Measurements from ENCODE around the gene RPP40. TPM values are rescaled to one million over a fixed set of nuclear protein-coding genes. Genes with fewer than 3 reads are reported as not detected.

The RPP40 gene
- total and polyA plus RNA-seq, 2 of the 13 experiments (the other 11 are each of a cell fraction or from before 2014, with no cell fraction given) = 18.0 to 41.2 TPM

- peak; percentile 44; the same call in 1 of the 2 replicates for TF ChIP-seq ZNF317 (CRISPR knock-in tag; IDR thresholded peaks at IDR 0.05)
- TF ChIP-seq TOPORS (CRISPR knock-in tag; IDR thresholded peaks at IDR 0.05) = no peak
- TF ChIP-seq ARID4A (CRISPR knock-in tag; IDR thresholded peaks at IDR 0.05; ENCODE audit: borderline replicate concordance) = peak; percentile 19; the same call in 1 of the 2 replicates
- TF ChIP-seq NFKB2 (CRISPR knock-in tag; IDR thresholded peaks at IDR 0.05; ENCODE audit: borderline replicate concordance) = peak; percentile 24; the same call in 1 of the 2 replicates
- TF ChIP-seq ZNF766 (CRISPR knock-in tag; IDR thresholded peaks at IDR 0.05; ENCODE audit: borderline replicate concordance) = no peak
- TF ChIP-seq ZNF136 (CRISPR knock-in tag; IDR thresholded peaks at IDR 0.05; ENCODE audit: low read depth) = 0 out of 2 replicates have a peak, but pooled peaks have one; percentile 50
- TF ChIP-seq ZNF282 (IDR thresholded peaks at IDR 0.05; ENCODE audit: partially characterized antibody) = no peak
- TF ChIP-seq POLR2G (IDR thresholded peaks at IDR 0.05; ENCODE audit: low read depth, low read length) = peak; percentile 67
- TF ChIP-seq ZNF292 (CRISPR knock-in tag; IDR thresholded peaks at IDR 0.05; ENCODE audit: borderline replicate concordance, low read depth) = peak; percentile 19; the same call in 1 of the 2 replicates
- TF ChIP-seq ZC3H4 (CRISPR knock-in tag; IDR thresholded peaks at IDR 0.05; ENCODE audit: borderline replicate concordance) = no peak
- no peak for TF ChIP-seq ZNF839 (CRISPR knock-in tag; IDR thresholded peaks at IDR 0.05; ENCODE audit: borderline replicate concordance)
- no peak for TF ChIP-seq ZBTB25 (CRISPR knock-in tag; IDR thresholded peaks at IDR 0.05)
- no peak for TF ChIP-seq ZNF281 (CRISPR knock-in tag; IDR thresholded peaks at IDR 0.05; ENCODE audit: borderline replicate concordance)
- 0 out of 2 replicates have a peak, but pooled peaks have one; percentile 46 for TF ChIP-seq ZNF772 (CRISPR knock-in tag; IDR thresholded peaks at IDR 0.05)
- 0 out of 2 replicates have a peak, but pooled peaks have one; percentile 16 for TF ChIP-seq CREM (IDR thresholded peaks at IDR 0.05)
- no peak for TF ChIP-seq CREM (CRISPR knock-in tag; IDR thresholded peaks at IDR 0.05)
- TF ChIP-seq ZNF124 (CRISPR knock-in tag; IDR thresholded peaks at IDR 0.05) = 0 out of 2 replicates have a peak, but pooled peaks have one; percentile 22
- peak; percentile 45; the same call in 1 of the 2 replicates for TF ChIP-seq BHLHE40 (IDR thresholded peaks at IDR 0.05; ENCODE audit: low read length)
- no peak for TF ChIP-seq MZF1 (CRISPR knock-in tag; IDR thresholded peaks at IDR 0.05; ENCODE audit: borderline replicate concordance)
Measured at GRCh38 chr6:5025911-5026819, 22.3 kb upstream of the RPP40 start (continued).
